IMR-90 (cell line): ENCODE results near the gene DPYD. TPM values are rescaled to one million over a fixed set of nuclear protein-coding genes. Genes with fewer than 3 reads are reported as not detected.

Experiments used
- ATAC-seq: fragments of 200-7000 bp; cut with Tn5 transposase; 2 replicates; pipeline ENCODE4 v1.9.1; 2020; ENCODE audit warnings: low read depth, mild to moderate bottlenecking, moderate library complexity
- BruUV-seq: library from RNA; stranded (reverse); fragments of 400-500 nt; replicated peaks from 2 replicates; lab custom pipeline; 2021; lab: Mats Ljungman, UMichigan
- CTCF ChIA-PET: fragments of 300-600 bp; formaldehyde crosslinking; extraction: SDS; loops from one replicate; lab custom pipeline; 2021; ENCODE audit warnings: antibody characterized with exemption; lab: Yijun Ruan, JAX
- POLR2A ChIA-PET: fragments of 300-600 bp; sonication (Branson Sonifier 250); formaldehyde crosslinking; loops from one replicate; lab custom pipeline; 2022; ENCODE audit warnings: antibody characterized with exemption; ENCODE audit not compliant: unreplicated experiment; lab: Charles Lee
- DNase-seq: peaks from one replicate; pipeline ENCODE4 v3.0.0; 2013
- H2AFZ ChIP-seq: replicated peaks from 2 replicates; pipeline ENCODE3; 2013; ENCODE audit warnings: low read length, mild to moderate bottlenecking; ENCODE audit not compliant: poor library complexity
- H2AK5ac ChIP-seq: 2 replicates; pipeline ENCODE4 v1.6.1; 2013; ENCODE audit warnings: low read depth, low read length, inconsistent platforms
- H2AK9ac ChIP-seq: replicated peaks from 2 replicates; pipeline ENCODE3; 2013; ENCODE audit warnings: mild to moderate bottlenecking, low read depth, low read length, moderate library complexity; ENCODE audit not compliant: poor library complexity
- H2BK120ac ChIP-seq: 2 replicates; pipeline ENCODE4 v1.6.1; 2013; ENCODE audit warnings: low read depth, low read length, inconsistent platforms
- H2BK15ac ChIP-seq: 3 replicates; pipeline ENCODE4 v1.6.1; 2013; ENCODE audit warnings: low read depth, low read length, inconsistent platforms
- H2BK20ac ChIP-seq: 2 replicates; pipeline ENCODE4 v1.6.1; 2013; ENCODE audit warnings: low read depth, mild to moderate bottlenecking, inconsistent platforms, low read length, moderate library complexity
- H2BK5ac ChIP-seq: 2 replicates; pipeline ENCODE4 v1.6.1; 2013; ENCODE audit warnings: mild to moderate bottlenecking, low read depth, low read length, inconsistent platforms; ENCODE audit not compliant: poor library complexity, severe bottlenecking
- H3K14ac ChIP-seq: replicated peaks from 2 replicates; pipeline ENCODE4 v1.6.1; 2013; ENCODE audit warnings: low read depth, low read length, inconsistent platforms
- H3K18ac ChIP-seq: 2 replicates; pipeline ENCODE4 v1.6.1; 2013; ENCODE audit warnings: low read depth, low read length, control low read depth
- H3K23ac ChIP-seq: 2 replicates; pipeline ENCODE4 v1.6.1; 2013; ENCODE audit warnings: low read depth, low read length, inconsistent platforms
- H3K27ac ChIP-seq: 2 replicates; pipeline ENCODE4 v1.5.1; 2013; ENCODE audit warnings: mild to moderate bottlenecking, control low read depth, low read length; ENCODE audit not compliant: insufficient read depth
- H3K27me3 ChIP-seq: 2 replicates; pipeline ENCODE4 v1.6.1; 2013; ENCODE audit warnings: low read length; ENCODE audit not compliant: control insufficient read depth, insufficient read depth
- H3K36me3 ChIP-seq: 2 replicates; pipeline ENCODE4 v1.6.1; 2013; ENCODE audit warnings: low read length, mixed read lengths; ENCODE audit not compliant: control insufficient read depth, insufficient read depth
- H3K4ac ChIP-seq: 2 replicates; pipeline ENCODE4 v1.6.1; 2013; ENCODE audit warnings: low read depth, low read length, inconsistent platforms
- H3K4me1 ChIP-seq: 2 replicates; pipeline ENCODE4 v1.6.1; 2013; ENCODE audit warnings: low read length, mixed read lengths; ENCODE audit not compliant: control insufficient read depth, insufficient read depth
- H3K4me2 ChIP-seq: 2 replicates; pipeline ENCODE4 v1.6.1; 2013; ENCODE audit warnings: low read depth, mild to moderate bottlenecking, control low read depth, low read length, moderate library complexity
- H3K4me3 ChIP-seq: 2 replicates; pipeline ENCODE4 v1.5.1; 2013; ENCODE audit warnings: low read depth, mild to moderate bottlenecking, control low read depth, low read length, moderate library complexity; ENCODE audit not compliant: insufficient read depth
- H3K56ac ChIP-seq: 2 replicates; pipeline ENCODE4 v1.6.1; 2013; ENCODE audit warnings: low read length, inconsistent platforms; ENCODE audit not compliant: insufficient read depth; ENCODE audit errors: extremely low read depth
- H3K79me1 ChIP-seq, 2 experiments: 2 replicates each; pipeline ENCODE4 v1.6.1; 2013; ENCODE audit warnings: low read length in 2 of 2, inconsistent platforms in 1 of 2, low read depth in 1 of 2
- H3K9ac ChIP-seq: 2 replicates; pipeline ENCODE4 v1.6.1; 2013; ENCODE audit warnings: low read depth, low read length, control low read depth
- H3K9me1 ChIP-seq: 2 replicates; pipeline ENCODE4 v1.6.1; 2013; ENCODE audit warnings: low read length, inconsistent platforms; ENCODE audit not compliant: insufficient read depth
- H3K9me3 ChIP-seq: 2 replicates; pipeline ENCODE4 v1.6.1; 2013; ENCODE audit warnings: low read length; ENCODE audit not compliant: control insufficient read depth, insufficient read depth
- H4K20me1 ChIP-seq: 2 replicates; pipeline ENCODE4 v1.6.1; 2013; ENCODE audit warnings: low read length, inconsistent platforms; ENCODE audit not compliant: insufficient read depth
- H4K5ac ChIP-seq: 2 replicates; pipeline ENCODE4 v1.6.1; 2013; ENCODE audit warnings: mild to moderate bottlenecking, low read depth, low read length, control low read depth
- H4K8ac ChIP-seq, 2 experiments: 2 replicates each; pipeline ENCODE4 v1.6.1; 2013; ENCODE audit warnings: low read depth in 2 of 2, low read length in 2 of 2, control low read depth in 1 of 2, inconsistent platforms in 1 of 2
- H4K91ac ChIP-seq: 2 replicates; pipeline ENCODE4 v1.6.1; 2013; ENCODE audit warnings: low read depth, low read length, inconsistent platforms; ENCODE audit not compliant: insufficient read depth
- BHLHE40 ChIP-seq: fragments of 150-350 bp; IDR thresholded peaks from 2 replicates; pipeline ENCODE4 v1.6.1; 2016; ENCODE audit warnings: mild to moderate bottlenecking, low read depth, low read length
- CEBPB ChIP-seq: IDR thresholded peaks from 2 replicates; pipeline ENCODE4 v1.6.1; 2012; ENCODE audit warnings: low read depth, low read length, improper control_type of control experiment
- CHD1 ChIP-seq: IDR thresholded peaks from 2 replicates; pipeline ENCODE4 v1.6.1; 2012; ENCODE audit warnings: low read depth, low read length, improper control_type of control experiment
- CTCF ChIP-seq: conservative IDR thresholded peaks from 2 replicates; pipeline ENCODE4 v1.5.1; 2012; ENCODE audit warnings: mild to moderate bottlenecking, low read depth, low read length, improper control_type of control experiment
- ELK1 ChIP-seq: fragments of 150-350 bp; IDR thresholded peaks from 2 replicates; pipeline ENCODE4 v1.6.1; 2016; ENCODE audit warnings: low read depth, mild to moderate bottlenecking, low read length, moderate library complexity, borderline replicate concordance
- FOS ChIP-seq: fragments of 150-350 bp; IDR thresholded peaks from 2 replicates; pipeline ENCODE4 v1.6.1; 2016; ENCODE audit warnings: low read depth, low read length
- MAFK ChIP-seq: IDR thresholded peaks from 2 replicates; pipeline ENCODE4 v1.6.1; 2012; ENCODE audit warnings: low read depth, low read length, improper control_type of control experiment
- MAZ ChIP-seq: IDR thresholded peaks from 2 replicates; pipeline ENCODE4 v1.6.1; 2012; ENCODE audit warnings: low read depth, mild to moderate bottlenecking, low read length, improper control_type of control experiment, moderate library complexity, borderline replicate concordance
- MXI1 ChIP-seq: IDR thresholded peaks from 2 replicates; pipeline ENCODE4 v1.6.1; 2012; ENCODE audit warnings: low read depth, mild to moderate bottlenecking, low read length, moderate library complexity, borderline replicate concordance
- NFE2L2 ChIP-seq: fragments of 150-350 bp; IDR thresholded peaks from 2 replicates; pipeline ENCODE4 v1.6.1; 2016; ENCODE audit warnings: low read depth, mild to moderate bottlenecking, low read length
- POLR2A ChIP-seq: IDR thresholded peaks from 2 replicates; pipeline ENCODE4 v1.6.1; 2012; ENCODE audit warnings: mild to moderate bottlenecking, low read depth, low read length
- RAD21 ChIP-seq: IDR thresholded peaks from 2 replicates; pipeline ENCODE4 v1.6.1; 2012; ENCODE audit warnings: low read length, improper control_type of control experiment
- RCOR1 ChIP-seq: IDR thresholded peaks from 2 replicates; pipeline ENCODE4 v1.6.1; 2012; ENCODE audit warnings: mild to moderate bottlenecking, low read length, improper control_type of control experiment; ENCODE audit not compliant: insufficient replicate concordance
- RFX5 ChIP-seq: IDR thresholded peaks from 2 replicates; pipeline ENCODE4 v1.8.0; 2012; ENCODE audit warnings: low read depth, mild to moderate bottlenecking, low read length, moderate library complexity
- SMC3 ChIP-seq: fragments of 150-350 bp; IDR thresholded peaks from 2 replicates; pipeline ENCODE4 v1.6.1; 2016; ENCODE audit warnings: low read depth, mild to moderate bottlenecking, antibody characterized with exemption, low read length, moderate library complexity
- USF2 ChIP-seq: fragments of 150-350 bp; IDR thresholded peaks from 2 replicates; pipeline ENCODE4 v1.6.1; 2017; ENCODE audit warnings: mild to moderate bottlenecking, antibody characterized with exemption, low read length, low read depth
- WGBS, 2 experiments: methylation state at CpG; one replicate each; pipeline versions ENCODE4 v1.1.5 to v1.1.7; 2013; ENCODE audit warnings: missing lambda C conversion rate in 2 of 2; ENCODE audit not compliant: insufficient read length in 1 of 2; ENCODE audit errors: extremely low coverage in 2 of 2; 5-methylcytosine and 5-hydroxymethylcytosine counted together
- dilution Hi-C: fragments of 300-500 bp; cut with HindIII; formaldehyde crosslinking; loops from one replicate; pipeline ENCODE4 v1.14.3; 2018; ENCODE audit warnings: low sequenced_read_pairs; ENCODE audit not compliant: unreplicated experiment
- in situ Hi-C: fragments of 300-500 bp; cut with MboI; formaldehyde crosslinking; loops from 3 replicates; pipeline ENCODE4 v1.14.3; 2019; ENCODE audit warnings: low sequenced_read_pairs, inconsistent platforms, mixed read lengths
- intact Hi-C: fragments of 100-400 bp; cut with micrococcal nuclease; formaldehyde crosslinking; loops from 2 replicates; pipeline ENCODE4 v1.10.0; 2022
- polyA plus RNA-seq, 3 experiments: library from polyadenylated mRNA; depleted of rRNA; stranded (reverse); fragments of >200 nt; gene quantifications; 2 replicates each; pipeline ENCODE4 v1.2.3, GENCODE V29; 2012; ENCODE audit warnings: low replicate concordance in 1 of 3
- total RNA-seq: library from RNA; depleted of rRNA; stranded (reverse); fragments of >200 nt; gene quantifications from 2 replicates; pipeline ENCODE4 v1.2.3, GENCODE V29; 2012

The DPYD gene
- total and polyA plus RNA-seq, 2 of the 4 experiments (the other 2 are of a cell fraction) = 9.3 to 47.3 TPM

GRCh38 chr1:97258597-97258996, 662.2 kb downstream of the DPYD start:
- POLR2A ChIA-PET = no interaction called here
- Histone ChIP-seq H2BK15ac (no peak overlapping the region), H4K20me1 (no peaks in the 10 kb centered on the region), H2BK20ac (no peak overlapping the region), H4K8ac (no peak overlapping the region), H2AK5ac (no peak overlapping the region), H2AFZ (no peak overlapping the region), H3K23ac (no peak overlapping the region), H3K4me2 (no peak overlapping the region), H3K79me1 (no peaks in the 10 kb centered on the region), H3K18ac (no peak overlapping the region), H3K27me3 (no peaks in the 10 kb centered on the region), H3K56ac (no peak overlapping the region), H3K9ac (no peak overlapping the region), H4K5ac (no peak overlapping the region), H2AK9ac (no peak overlapping the region), H3K4ac (no peak overlapping the region), H2BK120ac (no peak overlapping the region), H4K91ac (no peak overlapping the region), H3K9me1 (no peaks in the 10 kb centered on the region), H2BK5ac (no peak overlapping the region), H3K14ac (no peak overlapping the region), H3K4me3 (no peak overlapping the region), H3K9me3 (no peaks in the 10 kb centered on the region), H3K36me3 (no peaks in the 10 kb centered on the region), H3K27ac (no peak overlapping the region), H3K4me1 (no peaks in the 10 kb centered on the region)
- TF ChIP-seq CEBPB (no peak), MAFK (no peak), POLR2A (no peak), BHLHE40 (no peak), ELK1 (no peak), FOS (no peak), MAZ (no peak), CHD1 (no peak), MXI1 (no peak), USF2 (no peak), RAD21 (no peak), NFE2L2 (no peak), RFX5 (no peak), CTCF (no peak), RCOR1 (no peak), SMC3 (no peak)
- intact Hi-C loops (no loop called here), in situ Hi-C loops (no loop called here), dilution Hi-C loops (no loop called here)
- CTCF ChIA-PET = interaction anchor here (0.6 kb wide), 1 partner anchor 105 kb away, joined by 4 read pairs; no protein-coding TSS in a partner anchor
- WGBS, 2 experiments = no CpG with 5 or more reads among the region's 1 CpG
- ATAC-seq = no peak
- no peak for DNase-seq
- BruUV-seq = no TSS peak
